Thyroid gland (tissue), 4 donors: Measurements from ENCODE around the gene CHTF18. TPM values are rescaled to one million over a fixed set of nuclear protein-coding genes. Genes with fewer than 3 reads are reported as not detected.

Experiments
- DNase-seq, 2 donors: peaks; one replicate each; pipeline ENCODE4 v3.0.0-alpha.2; 2019
- H3K27ac ChIP-seq, 3 donors: fragments of 200-600 bp; sonication (generic); 1 replicate in 2 of 3; 2 replicates in 1 of 3; pipeline ENCODE4 v1.5.1; 2016 to 2019; ENCODE audit warnings: mild to moderate bottlenecking in 1 of 3, moderate library complexity in 1 of 3
- H3K27me3 ChIP-seq: fragments of 200-600 bp; sonication (generic); one replicate; pipeline ENCODE4 v1.5.1; 2019
- H3K36me3 ChIP-seq, 2 donors: fragments of 200-600 bp; sonication (generic); one replicate each; pipeline ENCODE4 v1.5.1; 2016 to 2019
- H3K4me1 ChIP-seq, 2 donors: fragments of 200-600 bp; sonication (generic); one replicate each; pipeline ENCODE4 v1.5.1; 2017 to 2019
- H3K4me3 ChIP-seq, 3 donors: fragments of 200-600 bp; sonication (generic); replicated peaks in 1 of 3; 1 replicate in 2 of 3; 2 replicates in 1 of 3; pipeline ENCODE4 v1.5.1; 2016; ENCODE audit warnings: mild to moderate bottlenecking in 1 of 3
- H3K9me3 ChIP-seq: fragments of 200-600 bp; sonication (generic); one replicate; pipeline ENCODE4 v1.5.1; 2017
- POLR2A ChIP-seq, 2 donors: fragments of 450-650 bp; IDR thresholded peaks; one replicate each; pipeline ENCODE4 v1.6.1; 2017; ENCODE audit warnings: antibody characterized with exemption in 2 of 2, mild to moderate bottlenecking in 2 of 2, moderate library complexity in 1 of 2
- WGBS, 2 donors: methylation state at CpG; one replicate each; pipeline ENCODE4 v1.1.5; 2017; 5-methylcytosine and 5-hydroxymethylcytosine counted together
- intact Hi-C: fragments of 100-400 bp; cut with DNase I; formaldehyde crosslinking; loops from one replicate; pipeline ENCODE4 v1.15.1; 2023
- total RNA-seq, 4 donors: library from RNA; depleted of rRNA; stranded (reverse); fragments of >200 nt; gene quantifications; one replicate each; pipeline ENCODE4 v1.2.3, GENCODE V29; 2016
- TF ChIP-seq, protein P1 (sequence below), 6 experiments: fragments of 200-600 bp in 3 of 6; fragments of 450-650 bp in 3 of 6; sonication (generic) in 3 of 6; IDR thresholded peaks; one replicate each; pipeline ENCODE4 v1.5.1; 2016 to 2019; ENCODE audit warnings: antibody characterized with exemption in 6 of 6, mild to moderate bottlenecking in 2 of 6, inconsistent platforms in 1 of 6, moderate library complexity in 1 of 6

The CHTF18 gene
- total RNA-seq, 4 donors from 2014 or later, result 10.1 to 14.6 (median 11.7) TPM

DNA sequence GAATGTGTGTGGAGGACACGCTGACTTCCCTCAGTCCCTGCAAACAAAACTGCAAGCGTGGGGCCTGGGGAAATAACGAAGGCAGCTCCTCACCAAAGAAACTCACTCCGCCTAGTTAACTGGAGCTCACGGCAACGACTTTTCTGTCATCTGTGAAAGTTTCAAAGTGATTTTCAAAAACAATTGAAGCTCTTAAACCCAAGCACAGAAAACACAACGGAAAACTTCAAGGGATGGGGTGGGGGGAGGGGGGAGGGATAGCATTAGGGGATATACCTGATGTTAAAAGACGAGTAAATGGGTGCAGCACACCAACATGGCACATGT, 15.3 kb downstream of the CHTF18 start:
- Histone ChIP-seq H3K4me1 (peaks cover 8 to 9% of the 10 kb centered on the region in 2 donors), H3K27me3 (peaks cover 8% of the 10 kb centered on the region), H3K36me3 (no peaks in the 10 kb centered on the region), H3K9me3 (no peaks in the 10 kb centered on the region), H3K4me3 (no peak overlapping the region), H3K27ac (no peak overlapping the region)
- WGBS, 2 donors, result 24 to 26% methylated on average over 8 of the region's 8 CpGs
- DNase-seq, result no peak
- intact Hi-C loops, result no loop called here
- TF ChIP-seq, protein P1, sequence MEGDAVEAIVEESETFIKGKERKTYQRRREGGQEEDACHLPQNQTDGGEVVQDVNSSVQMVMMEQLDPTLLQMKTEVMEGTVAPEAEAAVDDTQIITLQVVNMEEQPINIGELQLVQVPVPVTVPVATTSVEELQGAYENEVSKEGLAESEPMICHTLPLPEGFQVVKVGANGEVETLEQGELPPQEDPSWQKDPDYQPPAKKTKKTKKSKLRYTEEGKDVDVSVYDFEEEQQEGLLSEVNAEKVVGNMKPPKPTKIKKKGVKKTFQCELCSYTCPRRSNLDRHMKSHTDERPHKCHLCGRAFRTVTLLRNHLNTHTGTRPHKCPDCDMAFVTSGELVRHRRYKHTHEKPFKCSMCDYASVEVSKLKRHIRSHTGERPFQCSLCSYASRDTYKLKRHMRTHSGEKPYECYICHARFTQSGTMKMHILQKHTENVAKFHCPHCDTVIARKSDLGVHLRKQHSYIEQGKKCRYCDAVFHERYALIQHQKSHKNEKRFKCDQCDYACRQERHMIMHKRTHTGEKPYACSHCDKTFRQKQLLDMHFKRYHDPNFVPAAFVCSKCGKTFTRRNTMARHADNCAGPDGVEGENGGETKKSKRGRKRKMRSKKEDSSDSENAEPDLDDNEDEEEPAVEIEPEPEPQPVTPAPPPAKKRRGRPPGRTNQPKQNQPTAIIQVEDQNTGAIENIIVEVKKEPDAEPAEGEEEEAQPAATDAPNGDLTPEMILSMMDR (IDR thresholded peaks at IDR 0.05), result no peak
- TF ChIP-seq POLR2A (IDR thresholded peaks at IDR 0.05), result no peak

- H3K27me3 ChIP-seq, result peaks cover 8% of the 10 kb centered on the region
- H3K4me3 ChIP-seq, result no peak overlapping the region
- intact Hi-C loops, result no loop called here
- no peaks in the 10 kb centered on the region for H3K36me3 ChIP-seq
- H3K27ac ChIP-seq, result no peak overlapping the region
- no peak for TF ChIP-seq POLR2A (IDR thresholded peaks at IDR 0.05)
- TF ChIP-seq, protein P1 (IDR thresholded peaks at IDR 0.05), result no peak
- H3K9me3 ChIP-seq, result no peaks in the 10 kb centered on the region
- DNase-seq, result no peak
- 51 to 59% methylated on average over 32 to 33 of the region's 33 CpGs for WGBS, 2 donors
- H3K4me1 ChIP-seq, result peaks cover 9 to 10% of the 10 kb centered on the region in 2 donors
These were observed 16.0 kb downstream of the CHTF18 start for GRCh38 chr16:804193-805048.

GRCh38 chr16:805474-805873, 17.1 kb downstream of the CHTF18 start:
- 89 to 93% methylated on average over 3 to 6 of the region's 17 CpGs for WGBS, 2 donors
- Histone ChIP-seq H3K27ac (no peak overlapping the region), H3K4me1 (peaks cover 9 to 10% of the 10 kb centered on the region in 2 donors), H3K9me3 (no peaks in the 10 kb centered on the region), H3K4me3 (no peak overlapping the region), H3K36me3 (no peaks in the 10 kb centered on the region), H3K27me3 (peaks cover under 1% of the 10 kb centered on the region)
- DNase-seq, result no peak
- intact Hi-C loops, result no loop called here
- no peak for TF ChIP-seq POLR2A (IDR thresholded peaks at IDR 0.05)
- TF ChIP-seq, protein P1 (IDR thresholded peaks at IDR 0.05), result no peak

- WGBS, 2 donors, result 31 to 47% methylated on average over 32 to 60 of the region's 80 CpGs
- TF ChIP-seq, protein P1 (IDR thresholded peaks at IDR 0.05), result no peak
- TF ChIP-seq POLR2A (IDR thresholded peaks at IDR 0.05), result peak in 1 of 2 donors; percentile 71
- DNase-seq, result peak; percentile 88 to 92
- Histone ChIP-seq H3K4me3 (peak overlapping the region; percentile 7 to 62 (median 58)), H3K27me3 (no peaks in the 10 kb centered on the region), H3K4me1 (peaks cover 9 to 10% of the 10 kb centered on the region in 2 donors), H3K36me3 (no peaks in the 10 kb centered on the region), H3K9me3 (no peaks in the 10 kb centered on the region), H3K27ac (peak overlapping the region; percentile 68 to 81 (median 77))
- intact Hi-C loops, result no loop called here
These were observed 19.1 kb downstream of the CHTF18 start for GRCh38 chr16:807347-808084.

DNA sequence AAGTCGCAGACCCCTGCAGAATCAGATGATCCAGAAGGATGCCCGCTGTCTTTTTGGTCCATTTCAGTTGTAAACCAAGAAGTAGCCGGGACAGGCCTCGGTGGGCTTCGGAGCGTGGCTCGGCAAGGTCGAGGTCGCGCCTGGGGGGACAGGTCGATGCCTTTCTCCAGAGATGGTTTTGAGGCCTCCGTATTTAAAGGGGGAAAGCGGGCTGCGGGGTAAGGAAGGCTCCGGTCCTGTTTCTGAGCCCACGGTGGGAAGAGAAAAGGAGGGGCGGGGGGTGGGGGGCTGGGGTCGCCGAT, 19.6 kb downstream of the CHTF18 start:
- peaks cover 9 to 10% of the 10 kb centered on the region in 2 donors for H3K4me1 ChIP-seq
- intact Hi-C loops, result no loop called here
- TF ChIP-seq POLR2A (IDR thresholded peaks at IDR 0.05), result no peak
- TF ChIP-seq, protein P1 (IDR thresholded peaks at IDR 0.05), result no peak
- no peaks in the 10 kb centered on the region for H3K9me3 ChIP-seq
- H3K4me3 ChIP-seq, result peak overlapping the region in 2 of 3 donors; percentile 46 to 62
- no peak for DNase-seq
- H3K27me3 ChIP-seq, result no peaks in the 10 kb centered on the region
- 43 to 44% methylated on average over 19 of the region's 19 CpGs for WGBS, 2 donors
- no peak overlapping the region for H3K27ac ChIP-seq
- no peaks in the 10 kb centered on the region for H3K36me3 ChIP-seq
